K562 (cell line): ENCODE results near the gene TBC1D16. TPM values are rescaled to one million over a fixed set of nuclear protein-coding genes. Genes with fewer than 3 reads are reported as not detected.
A peak's percentile ranks its signal among the peaks of the same experiment; 100 is the strongest.

Source experiments
- BHLHE40 ChIP-seq: IDR thresholded peaks from 2 replicates; pipeline ENCODE4 v1.6.1; 2011; ENCODE audit warnings: low read length, improper control_type of control experiment
- CBX3 ChIP-seq, 2 experiments: IDR thresholded peaks; 1 replicate in 1 of 2; 2 replicates in 1 of 2; pipeline ENCODE4 v1.6.1; 2012; ENCODE audit warnings: inconsistent platforms in 2 of 2, low read length in 2 of 2, borderline replicate concordance in 1 of 2, control low read depth in 1 of 2
- KLF13 ChIP-seq: fragments of 450-650 bp; IDR thresholded peaks from 2 replicates; pipeline ENCODE4 v1.6.1; 2016; ENCODE audit warnings: missing genetic modification characterization, low read depth, mild to moderate bottlenecking, missing compliant biosample characterization, moderate library complexity, borderline replicate concordance
- MAFG ChIP-seq: fragments of 450-650 bp; conservative IDR thresholded peaks from 2 replicates; pipeline ENCODE4 v1.6.1; 2016; ENCODE audit warnings: missing genetic modification characterization, missing compliant biosample characterization
- NR2C1 ChIP-seq, 2 experiments: fragments of 450-650 bp; IDR thresholded peaks; 2 replicates each; pipeline ENCODE4 v1.6.1; 2017; ENCODE audit warnings: mild to moderate bottlenecking in 2 of 2, antibody characterized with exemption in 1 of 2, inconsistent platforms in 1 of 2, missing compliant biosample characterization in 1 of 2, missing genetic modification characterization in 1 of 2
- NRF1 ChIP-seq, 2 experiments: fragments of 450-650 bp; IDR thresholded peaks in 1 of 2; conservative IDR thresholded peaks in 1 of 2; 2 replicates each; pipeline ENCODE4 v1.6.1; 2014; ENCODE audit warnings: mild to moderate bottlenecking in 2 of 2
- POU5F1 ChIP-seq: fragments of 150-350 bp; IDR thresholded peaks from 2 replicates; pipeline ENCODE4 v1.6.1; 2014; ENCODE audit warnings: borderline replicate concordance, low read length, low read depth, mild to moderate bottlenecking; ENCODE audit not compliant: partially characterized antibody
- PTRF ChIP-seq: fragments of 450-650 bp; IDR thresholded peaks from 2 replicates; pipeline ENCODE4 v1.6.1; 2016; ENCODE audit warnings: mild to moderate bottlenecking, missing genetic modification characterization, missing compliant biosample characterization
- RB1 ChIP-seq: fragments of 450-650 bp; IDR thresholded peaks from 2 replicates; pipeline ENCODE4 v1.6.1; 2017; ENCODE audit warnings: low read depth, mild to moderate bottlenecking
- RCOR1 ChIP-seq, 2 experiments: IDR thresholded peaks; 2 replicates each; pipeline ENCODE4 v1.6.1; 2012; ENCODE audit warnings: low read depth in 2 of 2, low read length in 2 of 2, borderline replicate concordance in 1 of 2, improper control_type of control experiment in 1 of 2
- ZEB2 ChIP-seq: fragments of 450-650 bp; IDR thresholded peaks from 2 replicates; pipeline ENCODE4 v1.6.1; 2016
- polyA plus RNA-seq, 8 experiments: library from polyadenylated mRNA; depleted of rRNA in 4 of 8; stranded (reverse) in 5 of 8; unstranded in 3 of 8; fragments of >200 nt; fragmentation: Nextera tagmentation in 2 of 8; fragmentation: Illumina TruSeq in 1 of 8; extraction: Ambion mirVana in 2 of 8; extraction: Trizol in 1 of 8; gene quantifications; 2 replicates each; pipeline versions ENCODE4 v1.2.1 to v1.2.3, GENCODE V29; 2011 to 2014; ENCODE audit warnings: inconsistent platforms in 1 of 8, missing spikeins in 1 of 8
- total RNA-seq, 7 experiments: library from RNA; depleted of rRNA in 6 of 7; stranded (reverse); fragments of >200 nt in 6 of 7; fragmentation: Illumina TruSeq in 2 of 7; extraction: Trizol in 2 of 7; gene quantifications; 2 replicates each; pipeline versions ENCODE4 v1.2.1 to v1.2.3, GENCODE V29; 2011 to 2021; ENCODE audit warnings: low replicate concordance in 1 of 7
- TF ChIP-seq, protein P1 (sequence below), 2 experiments: fragments of 450-650 bp; IDR thresholded peaks; 2 replicates each; pipeline ENCODE4 v1.6.1; 2018; ENCODE audit warnings: mild to moderate bottlenecking in 2 of 2, low read depth in 1 of 2; ENCODE audit not compliant: partially characterized antibody in 2 of 2
- TF ChIP-seq, protein P2 (sequence below), 2 experiments: fragments of 450-650 bp; formaldehyde crosslinking in 1 of 2; IDR thresholded peaks; 2 replicates each; pipeline versions ENCODE4 v1.4.0 to v1.6.1; 2014 to 2020; ENCODE audit warnings: mild to moderate bottlenecking in 2 of 2, borderline replicate concordance in 1 of 2, low read depth in 1 of 2
- TF ChIP-seq, protein P3 (sequence below): fragments of 250-450 bp; sonication (Bioruptor Pico); IDR thresholded peaks from 2 replicates; pipeline ENCODE4 v1.8.0; 2022; ENCODE audit warnings: moderate library complexity, mild to moderate bottlenecking, inconsistent platforms

TBC1D16 gene
- total and polyA plus RNA-seq, 9 of the 15 experiments (the other 6 are each of a cell fraction or from before 2014, with no cell fraction given), result 0.01 to 0.20 (median 0.03) TPM; not detected in 1

DNA sequence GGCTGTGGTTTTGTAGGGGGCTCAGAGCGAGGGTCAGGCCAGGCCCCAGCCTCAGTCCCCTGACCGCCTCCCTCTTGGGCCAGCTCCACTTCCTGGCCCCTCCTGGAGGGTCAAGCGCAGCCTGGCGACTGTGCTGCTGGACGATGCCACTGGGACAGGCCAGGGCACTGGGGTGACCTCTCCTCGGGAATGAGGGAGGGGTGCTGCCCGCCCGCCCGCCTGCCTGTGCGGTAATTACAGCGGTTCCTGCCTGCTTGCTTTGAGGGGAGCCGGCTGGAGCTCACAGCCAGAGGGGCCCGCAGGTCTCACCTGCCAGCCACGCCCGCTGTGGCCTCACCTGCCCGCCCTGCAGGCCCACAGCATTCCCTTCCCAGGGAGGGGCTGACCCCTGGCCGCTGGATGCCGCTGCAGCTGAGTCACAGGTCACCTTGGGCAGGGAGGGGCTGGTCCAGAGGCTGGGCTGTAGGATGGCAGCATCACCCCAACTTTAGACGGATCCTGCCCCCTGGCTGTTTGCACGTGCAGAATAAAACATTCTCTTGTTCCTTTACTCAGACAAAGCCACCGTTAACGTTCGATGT is 119.7 kb downstream of the TBC1D16 start (continued):
- TF ChIP-seq, protein P1, sequence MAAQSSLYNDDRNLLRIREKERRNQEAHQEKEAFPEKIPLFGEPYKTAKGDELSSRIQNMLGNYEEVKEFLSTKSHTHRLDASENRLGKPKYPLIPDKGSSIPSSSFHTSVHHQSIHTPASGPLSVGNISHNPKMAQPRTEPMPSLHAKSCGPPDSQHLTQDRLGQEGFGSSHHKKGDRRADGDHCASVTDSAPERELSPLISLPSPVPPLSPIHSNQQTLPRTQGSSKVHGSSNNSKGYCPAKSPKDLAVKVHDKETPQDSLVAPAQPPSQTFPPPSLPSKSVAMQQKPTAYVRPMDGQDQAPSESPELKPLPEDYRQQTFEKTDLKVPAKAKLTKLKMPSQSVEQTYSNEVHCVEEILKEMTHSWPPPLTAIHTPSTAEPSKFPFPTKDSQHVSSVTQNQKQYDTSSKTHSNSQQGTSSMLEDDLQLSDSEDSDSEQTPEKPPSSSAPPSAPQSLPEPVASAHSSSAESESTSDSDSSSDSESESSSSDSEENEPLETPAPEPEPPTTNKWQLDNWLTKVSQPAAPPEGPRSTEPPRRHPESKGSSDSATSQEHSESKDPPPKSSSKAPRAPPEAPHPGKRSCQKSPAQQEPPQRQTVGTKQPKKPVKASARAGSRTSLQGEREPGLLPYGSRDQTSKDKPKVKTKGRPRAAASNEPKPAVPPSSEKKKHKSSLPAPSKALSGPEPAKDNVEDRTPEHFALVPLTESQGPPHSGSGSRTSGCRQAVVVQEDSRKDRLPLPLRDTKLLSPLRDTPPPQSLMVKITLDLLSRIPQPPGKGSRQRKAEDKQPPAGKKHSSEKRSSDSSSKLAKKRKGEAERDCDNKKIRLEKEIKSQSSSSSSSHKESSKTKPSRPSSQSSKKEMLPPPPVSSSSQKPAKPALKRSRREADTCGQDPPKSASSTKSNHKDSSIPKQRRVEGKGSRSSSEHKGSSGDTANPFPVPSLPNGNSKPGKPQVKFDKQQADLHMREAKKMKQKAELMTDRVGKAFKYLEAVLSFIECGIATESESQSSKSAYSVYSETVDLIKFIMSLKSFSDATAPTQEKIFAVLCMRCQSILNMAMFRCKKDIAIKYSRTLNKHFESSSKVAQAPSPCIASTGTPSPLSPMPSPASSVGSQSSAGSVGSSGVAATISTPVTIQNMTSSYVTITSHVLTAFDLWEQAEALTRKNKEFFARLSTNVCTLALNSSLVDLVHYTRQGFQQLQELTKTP (IDR thresholded peaks at IDR 0.05; ENCODE audit: low read depth in 1 of 2, partially characterized antibody in 2 of 2), result no peak
- TF ChIP-seq CBX3 (IDR thresholded peaks at IDR 0.05; ENCODE audit: borderline replicate concordance in 1 of 2, low read length in 2 of 2) (no peak), ZEB2 (peak; percentile 90), PTRF (tag) (no peak), BHLHE40 (peak; percentile 65; the same call in 1 of the 2 replicates), NR2C1 (IDR thresholded peaks at IDR 0.05) (peak; percentile 86), NR2C1 (tag; IDR thresholded peaks at IDR 0.05) (peak; percentile 89), RB1 (0 out of 2 replicates have a peak, but pooled peaks have one; percentile 29), MAFG (peak; percentile 54), RCOR1 (IDR thresholded peaks at IDR 0.05; ENCODE audit: borderline replicate concordance in 1 of 2, low read depth in 2 of 2, low read length in 2 of 2) (peak in 1 of 2 experiments; percentile 86; a peak in 2 of 4 replicates), NRF1 (conservative IDR thresholded peaks at IDR 0.05 in 1 of 2, IDR thresholded peaks at IDR 0.05 in 1 of 2) (no peak), POU5F1 (no peak), KLF13 (tag) (no peak)
- TF ChIP-seq, protein P2, sequence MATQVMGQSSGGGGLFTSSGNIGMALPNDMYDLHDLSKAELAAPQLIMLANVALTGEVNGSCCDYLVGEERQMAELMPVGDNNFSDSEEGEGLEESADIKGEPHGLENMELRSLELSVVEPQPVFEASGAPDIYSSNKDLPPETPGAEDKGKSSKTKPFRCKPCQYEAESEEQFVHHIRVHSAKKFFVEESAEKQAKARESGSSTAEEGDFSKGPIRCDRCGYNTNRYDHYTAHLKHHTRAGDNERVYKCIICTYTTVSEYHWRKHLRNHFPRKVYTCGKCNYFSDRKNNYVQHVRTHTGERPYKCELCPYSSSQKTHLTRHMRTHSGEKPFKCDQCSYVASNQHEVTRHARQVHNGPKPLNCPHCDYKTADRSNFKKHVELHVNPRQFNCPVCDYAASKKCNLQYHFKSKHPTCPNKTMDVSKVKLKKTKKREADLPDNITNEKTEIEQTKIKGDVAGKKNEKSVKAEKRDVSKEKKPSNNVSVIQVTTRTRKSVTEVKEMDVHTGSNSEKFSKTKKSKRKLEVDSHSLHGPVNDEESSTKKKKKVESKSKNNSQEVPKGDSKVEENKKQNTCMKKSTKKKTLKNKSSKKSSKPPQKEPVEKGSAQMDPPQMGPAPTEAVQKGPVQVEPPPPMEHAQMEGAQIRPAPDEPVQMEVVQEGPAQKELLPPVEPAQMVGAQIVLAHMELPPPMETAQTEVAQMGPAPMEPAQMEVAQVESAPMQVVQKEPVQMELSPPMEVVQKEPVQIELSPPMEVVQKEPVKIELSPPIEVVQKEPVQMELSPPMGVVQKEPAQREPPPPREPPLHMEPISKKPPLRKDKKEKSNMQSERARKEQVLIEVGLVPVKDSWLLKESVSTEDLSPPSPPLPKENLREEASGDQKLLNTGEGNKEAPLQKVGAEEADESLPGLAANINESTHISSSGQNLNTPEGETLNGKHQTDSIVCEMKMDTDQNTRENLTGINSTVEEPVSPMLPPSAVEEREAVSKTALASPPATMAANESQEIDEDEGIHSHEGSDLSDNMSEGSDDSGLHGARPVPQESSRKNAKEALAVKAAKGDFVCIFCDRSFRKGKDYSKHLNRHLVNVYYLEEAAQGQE (IDR thresholded peaks at IDR 0.05; ENCODE audit: borderline replicate concordance), result peak; percentile 94
- TF ChIP-seq, protein P2 (CRISPR knock-in tag; IDR thresholded peaks at IDR 0.05; ENCODE audit: low read depth), result no peak
- TF ChIP-seq, protein P3, sequence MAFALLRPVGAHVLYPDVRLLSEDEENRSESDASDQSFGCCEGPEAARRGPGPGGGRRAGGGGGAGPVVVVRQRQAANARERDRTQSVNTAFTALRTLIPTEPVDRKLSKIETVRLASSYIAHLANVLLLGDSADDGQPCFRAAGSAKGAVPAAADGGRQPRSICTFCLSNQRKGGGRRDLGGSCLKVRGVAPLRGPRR (CRISPR knock-in tag), result no peak
